Activated CD4-positive, CD25-positive, alpha-beta regulatory T cell (primary cell): ENCODE measurements around the gene SEMA3A.
"Not testable (repeated sequence)": the region's sequence is repeated elsewhere in the genome, so short reads cannot be mapped to it uniquely, and the experiment has no call there.

ENCODE experiments used
- DNase-seq, 4 experiments: peaks; one replicate each; lab custom pipeline; 2025; lab: John Stamatoyannopoulos, UW

Gene SEMA3A

GRCh38 chr7:84152995-84153394 is 41.6 kb downstream of the SEMA3A start:
- no peak for DNase-seq

- DNase-seq: not testable (repeated sequence)
These were observed 44.2 kb downstream of the SEMA3A start for GRCh38 chr7:84150370-84150769.

- DNase-seq: no peak
These were observed 45.0 kb downstream of the SEMA3A start for GRCh38 chr7:84149573-84149972.

- DNase-seq: no peak
These were observed 48.7 kb downstream of the SEMA3A start for GRCh38 chr7:84145892-84146291.

DNA sequence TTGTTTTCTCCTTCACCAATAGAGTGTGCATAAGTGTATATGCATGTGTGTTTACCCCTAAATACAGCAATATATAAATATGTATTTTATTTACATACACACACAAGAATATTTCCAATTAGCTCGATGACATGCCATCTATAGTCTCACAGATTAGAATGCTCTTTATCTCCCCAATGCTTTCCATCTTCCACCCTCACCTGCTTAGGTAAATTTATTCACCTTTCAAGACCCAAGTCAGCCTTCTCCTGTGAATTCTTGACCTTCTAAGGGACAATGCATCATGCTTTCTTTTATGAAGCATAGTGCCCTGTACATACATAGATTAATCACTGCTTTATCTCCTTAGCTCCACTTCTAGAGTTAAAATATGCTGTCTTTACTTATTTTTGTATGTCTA is 49.7 kb downstream of the SEMA3A start:
- no peak for DNase-seq

DNA sequence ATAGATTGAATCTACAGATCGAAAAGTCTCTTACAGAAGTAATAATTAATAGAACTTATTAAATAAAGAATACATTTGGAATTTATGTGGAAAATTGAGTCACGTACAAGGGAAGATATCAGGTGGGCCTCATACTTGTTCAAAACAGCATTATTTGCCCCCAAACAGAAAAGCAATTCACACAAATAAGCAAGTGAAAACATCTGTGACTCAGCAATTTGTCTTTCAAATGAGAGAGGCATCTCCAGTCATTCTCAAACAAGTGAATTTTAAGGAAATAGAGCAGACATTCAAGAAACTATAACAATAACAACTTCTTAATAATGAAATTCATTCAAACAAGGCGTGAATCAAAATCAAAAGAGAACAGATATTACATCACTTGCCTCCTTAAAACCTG is 50.1 kb downstream of the SEMA3A start:
- no peak for DNase-seq

GRCh38 chr7:84142726-84143125 is 51.9 kb downstream of the SEMA3A start:
- no peak for DNase-seq

DNA sequence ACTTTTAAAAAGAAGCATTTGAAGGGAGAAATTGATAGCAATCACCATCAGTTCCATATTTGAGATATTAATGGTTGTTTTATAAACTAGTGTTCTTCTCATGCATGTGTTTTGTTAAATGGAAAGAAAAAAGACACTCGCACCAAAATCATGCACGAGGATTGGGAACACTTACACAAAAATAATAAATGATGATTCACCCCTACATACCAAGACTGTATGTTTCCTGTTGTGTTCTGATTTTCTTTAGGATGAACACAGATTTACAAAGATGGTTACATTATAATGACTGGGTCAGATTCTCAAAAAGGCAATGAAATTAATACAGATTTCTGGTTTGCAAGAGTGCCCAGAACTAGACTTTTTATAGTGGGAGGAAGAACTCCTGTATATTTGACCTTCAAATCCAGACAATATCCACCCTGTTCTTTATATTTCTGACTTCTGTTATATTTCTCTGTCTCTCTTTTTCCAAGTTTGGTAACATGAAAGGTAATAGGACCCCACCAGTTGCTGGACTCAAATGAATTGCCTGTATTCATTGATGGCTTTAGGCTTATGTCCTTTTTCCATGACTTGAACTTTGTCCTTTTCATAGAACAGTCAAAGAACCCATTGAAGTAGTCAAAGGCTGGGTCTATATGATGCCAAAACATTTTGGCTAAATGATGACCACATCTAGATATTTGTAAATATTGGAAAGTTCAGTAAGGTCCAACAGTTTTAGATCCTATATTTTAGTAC is 54.4 kb downstream of the SEMA3A start:
- no peak for DNase-seq

GRCh38 chr7:84138411-84138810 is 56.2 kb downstream of the SEMA3A start:
- no peak for DNase-seq

DNA sequence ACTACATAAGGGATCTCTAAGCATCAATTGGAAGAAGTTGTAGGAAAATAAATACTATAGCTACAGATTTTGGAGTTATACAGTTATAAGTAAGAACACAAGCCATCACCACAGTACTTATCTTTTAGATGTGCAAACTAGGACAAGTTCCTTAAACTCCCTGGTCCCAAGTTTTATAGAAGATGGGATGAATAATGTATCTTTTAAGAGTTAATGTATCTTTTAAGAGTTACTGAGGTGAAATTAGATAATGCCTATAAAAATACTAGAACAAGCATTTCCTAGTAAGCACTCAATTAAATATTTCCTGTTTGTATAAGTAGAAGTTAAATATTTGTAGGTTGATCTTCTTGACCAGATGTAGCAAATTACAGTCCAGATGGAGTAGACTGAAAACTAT is 56.8 kb downstream of the SEMA3A start:
- DNase-seq: no peak

DNA sequence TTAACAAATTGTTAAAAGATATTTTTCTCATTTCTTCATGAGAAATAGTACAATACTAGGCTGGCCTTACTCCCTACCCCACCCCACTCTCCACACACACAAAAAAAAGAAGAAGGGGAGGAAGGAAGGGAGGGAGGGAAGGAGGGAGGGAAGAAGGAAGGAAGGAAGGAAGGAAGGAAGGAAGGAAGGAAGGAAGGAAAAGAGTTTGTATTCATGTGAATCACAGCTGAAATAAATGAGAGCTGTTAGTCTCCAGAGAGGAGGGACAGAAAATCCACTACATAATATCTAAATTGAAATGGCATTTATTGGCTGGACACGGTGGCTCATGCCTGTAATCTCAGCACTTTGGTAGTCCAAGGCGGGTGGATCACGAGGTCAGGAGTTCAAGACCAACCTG is 57.8 kb downstream of the SEMA3A start:
- no peak for DNase-seq

DNA sequence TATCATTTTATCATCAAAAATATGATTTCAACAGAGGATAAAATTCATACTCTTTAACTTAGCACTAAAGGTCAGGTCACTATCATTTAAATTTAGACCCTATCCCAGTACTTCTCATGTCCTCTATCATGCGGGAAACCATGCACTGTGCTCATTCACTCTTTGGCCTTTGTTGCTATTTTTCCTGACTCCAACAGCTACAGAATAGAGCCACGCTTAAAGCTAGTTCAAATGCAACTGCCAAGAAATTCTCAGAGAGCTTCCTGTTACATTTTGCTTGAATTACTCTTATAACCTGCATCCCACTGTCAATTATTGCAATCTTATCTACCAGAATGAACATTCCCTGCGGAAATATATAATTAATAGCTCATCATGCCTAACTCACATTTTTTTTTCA is 58.3 kb downstream of the SEMA3A start:
- DNase-seq: no peak

- no peak for DNase-seq
These were observed 60.4 kb downstream of the SEMA3A start for GRCh38 chr7:84134169-84134568.

GRCh38 chr7:84125654-84126053 is 68.9 kb downstream of the SEMA3A start:
- DNase-seq: no peak

DNA sequence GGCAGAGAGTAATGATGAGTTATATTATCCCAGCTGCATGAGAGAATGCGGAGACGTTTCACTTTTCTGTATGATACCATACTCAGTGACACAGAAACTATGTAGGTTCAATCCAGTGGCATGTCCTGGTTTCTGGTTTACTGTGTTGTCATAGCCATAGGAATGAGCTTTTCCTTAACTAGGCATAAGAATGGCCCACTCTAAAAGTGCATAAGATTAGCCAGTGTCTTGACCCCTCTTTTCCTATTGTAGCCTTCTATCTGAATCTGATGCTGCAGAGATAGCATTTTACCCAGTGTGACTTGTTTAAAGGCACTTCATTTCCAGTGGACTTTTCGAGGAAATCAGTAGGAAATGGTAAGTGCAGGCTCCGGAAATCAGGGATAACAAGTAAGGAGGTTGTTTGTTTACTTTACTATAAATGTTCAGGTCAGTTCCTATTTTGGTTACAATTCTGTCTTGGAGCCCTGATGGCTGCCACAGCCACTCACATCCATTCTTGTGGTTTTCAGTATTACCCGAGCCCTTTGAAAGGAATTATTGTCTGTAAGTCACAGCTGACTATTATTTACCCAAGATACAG is 70.5 kb downstream of the SEMA3A start:
- DNase-seq: no peak

- no peak for DNase-seq
These were observed 71.8 kb downstream of the SEMA3A start for GRCh38 chr7:84122582-84123360.

- no peak for DNase-seq
These were observed 77.3 kb downstream of the SEMA3A start for GRCh38 chr7:84117304-84117703.

- DNase-seq: no peak
These were observed 80.4 kb downstream of the SEMA3A start for GRCh38 chr7:84113906-84114850.

- DNase-seq: no peak
These were observed 81.3 kb downstream of the SEMA3A start for GRCh38 chr7:84113286-84113685.

DNA sequence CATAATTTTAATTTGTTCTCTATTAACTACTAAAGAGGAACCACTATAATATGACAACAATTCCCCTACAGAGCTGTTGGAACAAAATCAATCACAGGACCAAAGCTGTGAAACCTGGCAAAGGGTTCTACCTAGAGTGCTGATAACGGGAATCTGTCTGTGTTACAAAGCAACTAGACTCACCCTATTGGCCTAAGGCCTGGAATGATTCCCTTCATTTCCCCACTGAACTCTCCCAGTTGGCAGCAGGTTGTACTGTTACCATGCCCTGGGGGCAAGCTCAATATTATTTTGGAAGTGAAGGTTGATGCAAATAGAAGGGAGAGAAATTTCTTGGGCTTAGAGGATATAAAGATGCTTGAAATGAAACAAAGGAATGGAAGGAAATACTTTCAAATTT is 81.8 kb downstream of the SEMA3A start:
- DNase-seq: no peak

DNA sequence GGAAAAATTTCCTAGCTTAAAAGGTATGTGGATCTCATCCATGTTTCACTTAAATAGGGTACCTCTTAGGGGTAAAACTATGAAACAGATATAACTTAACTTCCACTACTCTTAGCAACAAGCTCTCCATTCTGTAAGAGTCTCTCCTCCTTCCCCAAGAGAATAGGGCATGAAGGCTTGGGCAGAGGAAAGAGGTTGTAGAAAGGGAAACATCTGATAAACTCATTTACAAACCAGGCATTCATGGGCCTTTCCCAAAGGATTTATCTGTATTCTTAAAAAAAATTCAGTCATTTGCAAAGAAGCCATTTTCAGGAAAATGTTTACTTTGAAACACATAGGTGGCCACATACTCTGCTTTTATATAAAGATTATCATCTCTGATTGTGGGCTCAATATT is 82.7 kb downstream of the SEMA3A start:
- no peak for DNase-seq

DNA sequence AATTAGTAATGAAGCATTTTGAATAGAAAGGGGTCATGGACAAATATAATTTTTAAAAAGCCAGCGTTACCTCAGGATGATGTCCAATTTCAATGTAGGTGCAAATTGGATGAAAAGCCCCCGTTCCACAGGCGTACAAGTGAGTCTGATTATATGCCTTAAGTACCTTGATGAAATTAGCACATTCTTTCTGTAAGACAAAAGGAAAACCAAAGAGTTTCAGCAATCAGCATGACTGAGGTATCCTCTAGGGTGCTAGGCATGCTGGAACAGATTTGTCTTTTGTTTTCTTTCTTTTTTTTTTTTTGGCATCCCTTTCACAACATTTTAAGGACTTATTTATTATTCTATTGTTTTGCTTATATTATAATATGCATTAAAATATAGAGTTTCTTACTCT is 84.2 kb downstream of the SEMA3A start:
- no peak for DNase-seq
